ENCODE measurements around the gene GRIK1.

The GRIK1 gene

GRCh38 chr21:29942034-29942433 is 2.2 kb upstream of the GRIK1 start:
- DNase-seq (ENCODE audit: low read depth), result no peak
- H3K4me3 ChIP-seq (ENCODE audit: low read depth, low read length), result no peak overlapping the region
- TF ChIP-seq CTCF (IDR thresholded peaks at IDR 0.05; ENCODE audit: low read depth, low read length, missing control alignments), result no peak

GRCh38 chr21:29940991-29941390 is 1.2 kb upstream of the GRIK1 start:
- H3K4me3 ChIP-seq (ENCODE audit: low read depth, low read length), result no peak overlapping the region
- DNase-seq (ENCODE audit: low read depth), result no peak
- no peak for TF ChIP-seq CTCF (IDR thresholded peaks at IDR 0.05; ENCODE audit: low read depth, low read length, missing control alignments)

- no peak for TF ChIP-seq CTCF (IDR thresholded peaks at IDR 0.05; ENCODE audit: low read depth, low read length, missing control alignments)
- H3K4me3 ChIP-seq (ENCODE audit: low read depth, low read length), result no peak overlapping the region
- DNase-seq (ENCODE audit: low read depth), result no peak
Measured at GRCh38 chr21:29940361-29940760, 565 bp upstream of the GRIK1 start.

GRCh38 chr21:29939104-29939923 is 482 bp downstream of the GRIK1 start:
- no peak for TF ChIP-seq CTCF (IDR thresholded peaks at IDR 0.05; ENCODE audit: low read depth, low read length, missing control alignments)
- no peak overlapping the region for H3K4me3 ChIP-seq (ENCODE audit: low read depth, low read length)
- no peak for DNase-seq (ENCODE audit: low read depth)

- TF ChIP-seq CTCF (IDR thresholded peaks at IDR 0.05; ENCODE audit: low read depth, low read length, missing control alignments), result no peak
- H3K4me3 ChIP-seq (ENCODE audit: low read depth, low read length), result no peak overlapping the region
- no peak for DNase-seq (ENCODE audit: low read depth)
Measured at GRCh38 chr21:29938776-29939103, 1.1 kb downstream of the GRIK1 start.

- no peak for DNase-seq (ENCODE audit: low read depth)
- no peak overlapping the region for H3K4me3 ChIP-seq (ENCODE audit: low read depth, low read length)
- no peak for TF ChIP-seq CTCF (IDR thresholded peaks at IDR 0.05; ENCODE audit: low read depth, low read length, missing control alignments)
Measured at GRCh38 chr21:29933088-29933487, 6.7 kb downstream of the GRIK1 start.

GRCh38 chr21:29928537-29928936 is 11.3 kb downstream of the GRIK1 start:
- DNase-seq (ENCODE audit: low read depth), result no peak
- no peak for TF ChIP-seq CTCF (IDR thresholded peaks at IDR 0.05; ENCODE audit: low read depth, low read length, missing control alignments)

More at GRCh38 chr21:29928537-29928936, 11.3 kb downstream of the GRIK1 start:
- H3K4me3 ChIP-seq (ENCODE audit: low read depth, low read length), result no peak overlapping the region
